HFFc6 (cell line): ENCODE measurements around the gene GBA2. TPM values are rescaled to one million over a fixed set of nuclear protein-coding genes. Genes with fewer than 3 reads are reported as not detected.

Experiments used
- DNase-seq: peaks from one replicate; pipeline ENCODE4 v3.0.0-alpha.2; 2018
- H3K27ac Mint-ChIP-seq: 2 replicates; pipeline ENCODE4 v1.8.0; 2020; ENCODE audit warnings: mild to moderate bottlenecking, mixed read lengths
- H3K27me3 Mint-ChIP-seq: 2 replicates; pipeline ENCODE4 v1.8.0; 2021; ENCODE audit warnings: mild to moderate bottlenecking, moderate library complexity, mixed read lengths; ENCODE audit not compliant: insufficient read depth
- H3K36me3 Mint-ChIP-seq: 2 replicates; pipeline ENCODE4 v1.8.0; 2021; ENCODE audit warnings: low read depth, mixed read lengths
- H3K4me1 Mint-ChIP-seq: 2 replicates; pipeline ENCODE4 v1.8.0; 2020; ENCODE audit warnings: low read depth, mixed read lengths
- H3K4me3 Mint-ChIP-seq: 2 replicates; pipeline ENCODE4 v1.8.0; 2020; ENCODE audit warnings: mild to moderate bottlenecking, moderate library complexity, mixed read lengths
- H3K9me3 Mint-ChIP-seq: 2 replicates; pipeline ENCODE4 v1.8.0; 2020; ENCODE audit warnings: mild to moderate bottlenecking, mixed read lengths
- CTCF ChIP-seq: fragments of 200-600 bp; sonication (generic); IDR thresholded peaks from 2 replicates; pipeline ENCODE4 v1.5.0; 2021; ENCODE audit warnings: antibody characterized with exemption, mild to moderate bottlenecking
- total RNA-seq, 6 experiments: library from RNA; stranded (reverse); fragmentation: NEBNext Ultra II Directional; extraction: Animal tissue kit (Norgen Biotek cat#: 25700); gene quantifications; 2 replicates in 1 of 6; 3 replicates in 5 of 6; pipeline ENCODE4 v1.2.3, GENCODE V29; 2021

Gene GBA2
- total RNA-seq, 6 experiments from 2014 or later: 22.9 to 25.7 (median 24.0) TPM

- no peak overlapping the region for H3K27ac Mint-ChIP-seq
- H3K36me3 Mint-ChIP-seq: no peaks in the 10 kb centered on the region
- peaks cover 8% of the 10 kb centered on the region; the same call in 1 of the 2 replicates for H3K4me1 Mint-ChIP-seq
- peaks cover 30% of the 10 kb centered on the region for H3K27me3 Mint-ChIP-seq
- H3K4me3 Mint-ChIP-seq: no peak overlapping the region
- no peak for DNase-seq
- TF ChIP-seq CTCF: no peak
- no peaks in the 10 kb centered on the region for H3K9me3 Mint-ChIP-seq
Measured at GRCh38 chr9:35783418-35783817, 34.4 kb upstream of the GBA2 start.

DNA sequence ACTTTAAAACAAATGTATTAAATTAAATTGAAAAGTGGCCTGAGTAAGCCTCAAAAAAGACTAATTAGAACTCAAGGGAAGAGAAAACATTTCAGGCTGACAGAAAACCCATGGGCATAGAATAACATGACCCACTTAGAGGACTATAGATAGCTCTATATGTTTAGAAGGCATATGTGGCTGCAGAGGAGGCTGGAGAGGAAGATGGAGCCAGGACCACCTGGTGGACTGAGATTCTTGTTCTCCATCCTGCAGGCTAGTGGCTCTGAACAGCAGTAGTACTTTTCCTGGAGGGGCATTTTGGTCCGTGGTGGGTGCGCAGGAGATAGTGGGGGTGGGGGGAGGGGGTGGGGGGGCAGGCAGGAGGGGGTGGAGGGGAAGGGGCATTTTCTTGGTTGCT lies 32.0 kb upstream of the GBA2 start:
- no peaks in the 10 kb centered on the region for H3K36me3 Mint-ChIP-seq
- peaks cover 25% of the 10 kb centered on the region for H3K27me3 Mint-ChIP-seq
- no peak for TF ChIP-seq CTCF

GRCh38 chr9:35778496-35778895 lies 29.5 kb upstream of the GBA2 start:
- Mint-ChIP-seq H3K36me3 (no peaks in the 10 kb centered on the region), H3K4me1 (peaks cover 10% of the 10 kb centered on the region; the same call in 1 of the 2 replicates)

More for the DNA sequence above, 32.0 kb upstream of the GBA2 start:
- DNase-seq: no peak
- Mint-ChIP-seq H3K27ac (no peak overlapping the region), H3K4me1 (no peaks in the 10 kb centered on the region), H3K9me3 (no peaks in the 10 kb centered on the region), H3K4me3 (no peak overlapping the region)

DNA sequence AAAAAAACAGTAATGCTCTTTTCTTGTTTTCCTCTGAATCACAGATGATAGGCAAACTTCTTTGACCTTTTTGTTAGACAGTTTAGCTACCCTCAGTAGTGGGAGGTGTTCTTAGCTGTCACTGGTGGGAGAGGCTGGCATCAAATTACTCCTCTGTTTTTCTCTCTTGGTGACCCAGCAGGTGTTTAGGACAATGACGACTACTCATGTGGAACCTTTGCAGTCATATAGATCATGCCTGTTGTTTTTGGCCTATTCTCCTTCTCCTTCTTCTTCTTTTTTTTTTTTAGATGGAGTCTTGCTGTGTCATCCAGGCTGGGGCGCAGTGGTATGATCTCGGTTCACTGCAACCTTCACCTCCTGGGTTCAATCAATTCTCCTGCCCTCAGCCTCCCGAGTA lies 27.0 kb upstream of the GBA2 start:
- TF ChIP-seq CTCF: no peak
- Mint-ChIP-seq H3K4me1 (peaks cover 10% of the 10 kb centered on the region; the same call in 1 of the 2 replicates), H3K36me3 (no peaks in the 10 kb centered on the region), H3K9me3 (no peaks in the 10 kb centered on the region), H3K27me3 (peaks cover 23% of the 10 kb centered on the region), H3K4me3 (no peak overlapping the region), H3K27ac (no peak overlapping the region)
- no peak for DNase-seq

More at GRCh38 chr9:35778496-35778895, 29.5 kb upstream of the GBA2 start:
- peaks cover 23% of the 10 kb centered on the region for H3K27me3 Mint-ChIP-seq
- no peaks in the 10 kb centered on the region for H3K9me3 Mint-ChIP-seq
- no peak overlapping the region for H3K27ac Mint-ChIP-seq
- TF ChIP-seq CTCF: no peak
- no peak for DNase-seq
- no peak overlapping the region for H3K4me3 Mint-ChIP-seq

DNA sequence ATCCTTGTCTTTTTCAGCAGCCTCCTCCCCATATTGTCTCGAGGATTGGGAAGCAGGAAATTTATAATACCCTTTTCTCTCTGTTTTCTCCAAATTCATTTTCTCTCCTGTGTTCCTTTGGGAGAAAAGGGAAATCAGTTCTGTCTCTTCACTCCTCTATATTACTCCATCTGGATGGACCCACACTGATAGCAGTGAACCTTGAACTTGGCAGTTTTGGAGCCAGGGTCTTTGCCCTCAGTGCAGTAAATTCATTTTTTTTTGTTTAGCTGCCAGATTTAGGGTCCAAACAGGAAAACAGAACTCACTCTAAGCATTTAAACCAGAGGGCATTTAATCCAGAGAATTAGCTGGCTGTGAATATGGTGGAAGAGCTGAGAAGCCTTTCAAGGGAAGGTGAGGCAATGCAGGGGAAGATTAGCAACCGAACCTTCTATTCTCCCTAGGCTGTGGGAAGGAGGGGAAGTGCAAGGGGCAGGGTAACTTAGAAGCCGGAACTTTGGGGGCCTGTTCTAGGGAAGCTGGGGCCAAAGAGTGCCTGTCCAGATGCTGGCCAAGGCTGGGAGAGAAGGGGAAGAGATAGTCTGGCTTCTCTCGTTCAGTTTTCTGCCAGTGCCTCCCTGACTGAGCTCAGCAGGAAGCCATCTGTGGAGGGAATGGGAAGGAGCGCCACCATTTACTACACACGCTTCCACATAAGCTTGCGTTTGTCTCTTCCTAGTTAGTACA lies 26.0 kb upstream of the GBA2 start:
- H3K27ac Mint-ChIP-seq: no peak overlapping the region
- H3K4me1 Mint-ChIP-seq: peaks cover 10% of the 10 kb centered on the region; the same call in 1 of the 2 replicates
- no peak for TF ChIP-seq CTCF
- H3K27me3 Mint-ChIP-seq: peaks cover 17% of the 10 kb centered on the region
- no peaks in the 10 kb centered on the region for H3K36me3 Mint-ChIP-seq
- no peaks in the 10 kb centered on the region for H3K9me3 Mint-ChIP-seq
- DNase-seq: no peak
- H3K4me3 Mint-ChIP-seq: no peak overlapping the region
